Superior temporal gyrus (tissue), 1 donor: ENCODE measurements around the gene SELENON.

Experiments
- DNase-seq: peaks from one replicate; pipeline ENCODE4 v3.0.0-alpha.2; 2016; ENCODE audit errors: extremely low spot score

The SELENON gene

GRCh38 chr1:25793585-25794170 is 6.3 kb upstream of the SELENON start:
- no peak for DNase-seq

GRCh38 chr1:25794325-25794724 is 5.7 kb upstream of the SELENON start:
- DNase-seq: no peak

DNA sequence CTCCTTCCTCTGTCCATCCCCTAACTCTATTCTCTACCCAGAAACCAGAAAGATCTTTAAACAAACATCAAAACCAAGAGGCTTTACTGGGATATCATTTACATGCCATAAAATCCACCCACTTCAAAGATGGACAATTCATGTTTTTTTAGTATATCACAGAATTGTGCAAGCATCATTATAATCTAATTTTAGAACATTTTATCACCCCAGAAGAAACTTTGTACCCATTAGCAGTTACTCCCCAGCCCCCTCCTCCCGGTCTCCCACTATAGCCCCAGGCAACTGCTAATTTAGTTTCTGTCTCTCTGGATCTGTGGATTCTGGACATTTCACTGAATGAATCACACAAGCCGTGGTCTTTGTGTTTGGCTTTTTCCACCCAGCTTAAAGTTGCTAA is 4.8 kb upstream of the SELENON start:
- DNase-seq: no peak

DNA sequence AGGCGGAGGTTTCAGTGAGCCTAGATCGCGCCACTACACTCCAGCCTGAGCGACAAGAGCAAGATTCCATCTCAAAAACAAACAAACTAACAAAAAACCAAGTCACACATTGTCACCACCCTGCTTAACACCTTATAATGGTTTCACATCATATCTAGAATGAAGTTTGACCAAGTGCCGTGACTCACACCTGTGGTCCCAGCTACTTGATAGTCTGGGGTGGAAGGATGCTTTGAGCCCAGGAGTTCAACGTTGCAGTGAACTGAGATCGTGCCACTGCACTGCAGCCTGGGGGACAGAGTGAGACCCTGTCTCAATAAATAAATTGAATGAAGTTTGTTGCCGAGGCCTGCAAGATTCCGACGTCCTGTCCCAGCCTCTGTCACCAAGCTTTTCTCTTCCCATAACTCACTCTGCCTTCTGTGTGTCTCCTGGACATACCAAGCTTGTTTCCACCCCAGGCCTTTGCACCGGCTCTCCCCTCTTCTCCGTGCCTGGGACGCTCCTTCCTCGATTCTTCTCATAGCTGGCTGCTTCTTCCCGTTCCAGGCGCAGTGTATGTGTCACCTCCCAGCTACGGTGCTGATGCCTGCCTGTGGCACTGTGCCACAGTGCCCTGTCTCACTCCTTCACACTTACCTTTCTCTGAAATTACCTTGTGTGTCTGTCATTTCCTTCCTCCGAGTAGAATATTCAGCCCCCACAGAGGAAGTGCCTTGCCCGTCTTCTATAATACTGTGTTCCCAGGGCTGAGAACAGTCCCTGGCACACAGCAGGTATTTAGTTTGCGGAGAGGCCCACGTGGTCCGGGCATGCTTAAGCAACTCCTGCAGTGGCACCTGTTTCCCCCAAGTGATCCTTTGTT is 3.8 kb upstream of the SELENON start:
- no peak for DNase-seq

DNA sequence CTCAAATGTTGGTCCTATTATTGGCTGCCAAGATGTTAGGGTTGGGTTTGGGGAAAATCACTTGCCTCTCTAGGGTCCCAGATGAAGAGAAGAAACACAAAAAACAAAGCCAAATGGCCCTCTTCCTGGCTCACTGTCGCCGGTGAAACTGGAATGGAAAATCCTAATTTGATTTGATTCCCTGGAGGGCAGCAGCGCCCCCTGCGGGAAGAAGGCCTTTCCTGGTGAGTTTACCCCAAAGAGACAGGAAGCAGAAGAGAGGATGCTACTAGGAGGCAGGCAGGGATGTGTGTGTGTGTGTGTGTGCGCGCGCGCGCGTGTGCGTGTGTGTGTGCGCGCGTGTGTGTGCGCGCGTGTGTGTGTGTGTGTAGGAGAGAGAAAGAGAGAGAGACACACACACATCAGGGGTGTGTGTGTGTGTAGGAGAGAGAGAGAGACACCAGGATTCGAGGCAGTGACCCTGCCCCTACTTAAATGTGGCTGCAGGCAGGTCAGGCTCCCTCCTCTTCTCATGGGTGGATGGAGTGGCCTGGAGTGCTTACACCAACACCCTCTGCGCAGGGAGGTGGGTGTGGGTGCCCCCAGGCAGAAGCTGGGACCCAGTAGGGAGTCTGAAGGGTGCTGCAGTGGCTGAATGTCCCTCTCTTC is 3.1 kb upstream of the SELENON start:
- peak; percentile 86 for DNase-seq

- DNase-seq: no peak
Observed at GRCh38 chr1:25797939-25798338, 2.1 kb upstream of the SELENON start.

GRCh38 chr1:25798666-25799351 is 1.2 kb upstream of the SELENON start:
- DNase-seq: no peak

DNA sequence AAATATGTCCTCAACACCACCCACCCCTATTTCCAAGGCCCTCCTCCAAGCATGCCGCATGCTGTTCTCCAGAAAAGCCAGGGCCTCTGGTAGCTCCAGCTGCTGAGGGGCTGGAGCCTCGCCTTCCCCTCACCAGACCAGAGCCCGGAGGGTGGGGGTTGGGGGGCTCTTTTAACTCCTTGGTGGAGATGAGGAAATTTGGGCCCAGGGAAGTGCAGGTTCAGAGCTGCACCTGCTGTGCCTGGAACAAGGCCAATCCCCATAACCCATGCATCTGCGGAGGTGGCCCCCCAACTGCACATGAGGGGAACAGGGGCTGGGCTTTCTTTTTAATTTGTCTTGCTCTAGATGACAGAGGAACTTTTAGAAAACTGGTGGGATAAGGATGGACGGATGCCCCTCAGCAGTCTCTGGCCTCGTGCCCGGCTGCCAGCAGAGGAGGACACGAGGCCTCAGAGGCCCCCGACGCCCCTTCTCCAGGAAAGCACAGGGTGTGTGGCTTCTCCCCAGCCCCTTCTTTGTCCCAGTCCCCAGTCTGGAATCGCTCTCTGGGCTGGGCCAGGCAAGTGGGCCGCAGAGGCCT is 550 bp upstream of the SELENON start:
- DNase-seq: no peak

DNA sequence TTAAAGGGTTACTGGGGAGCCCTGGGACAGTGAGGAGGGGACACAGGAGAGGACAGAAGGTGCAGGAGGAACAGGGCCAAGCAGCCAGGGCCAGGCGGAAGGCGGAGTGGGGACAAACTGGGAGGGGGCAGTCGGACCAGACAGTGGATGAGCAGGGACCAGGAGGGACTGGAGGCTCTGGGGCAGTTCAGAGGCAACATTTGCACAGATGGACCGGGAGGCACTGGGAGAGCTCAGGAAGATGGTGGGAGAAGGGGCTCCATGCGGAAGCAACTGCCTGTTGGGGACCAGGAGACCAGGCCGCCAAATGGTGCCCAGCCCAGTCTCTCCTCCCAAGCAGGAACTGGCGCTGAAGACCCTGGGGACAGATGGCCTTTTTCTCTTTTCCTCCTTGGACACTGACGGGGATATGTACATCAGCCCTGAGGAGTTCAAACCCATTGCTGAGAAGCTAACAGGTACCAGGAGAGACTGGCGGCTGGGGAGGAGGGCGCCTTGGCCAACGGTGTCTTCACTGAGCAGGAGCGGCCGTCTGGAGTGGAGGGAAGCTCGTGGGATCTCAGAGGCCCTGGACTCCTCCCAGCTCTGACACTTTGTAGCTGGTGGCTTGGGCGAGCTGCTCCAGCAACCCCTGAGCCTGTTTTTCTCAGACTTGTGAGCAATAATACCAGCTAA is 847 bp downstream of the SELENON start:
- DNase-seq: no peak

DNA sequence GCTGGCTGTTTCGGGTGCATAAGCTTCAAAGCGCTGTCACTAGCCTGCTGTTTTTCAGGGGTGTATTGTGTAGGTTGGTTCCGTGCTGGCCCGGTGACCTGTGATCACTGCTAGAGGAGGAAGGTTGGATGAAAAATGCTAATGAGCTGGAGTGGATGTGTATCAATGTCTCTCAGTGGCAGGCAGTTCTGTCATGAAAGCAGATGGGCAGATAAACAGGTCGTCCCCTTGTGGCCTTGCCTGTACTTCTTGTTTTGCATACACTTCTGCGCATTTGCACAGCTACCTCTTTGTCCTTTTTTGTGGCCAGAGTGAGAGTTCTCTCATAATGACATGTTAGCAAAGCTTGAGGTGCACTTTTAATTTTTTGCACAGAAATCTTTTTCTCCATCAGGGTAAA is 2.9 kb downstream of the SELENON start:
- DNase-seq: no peak

DNA sequence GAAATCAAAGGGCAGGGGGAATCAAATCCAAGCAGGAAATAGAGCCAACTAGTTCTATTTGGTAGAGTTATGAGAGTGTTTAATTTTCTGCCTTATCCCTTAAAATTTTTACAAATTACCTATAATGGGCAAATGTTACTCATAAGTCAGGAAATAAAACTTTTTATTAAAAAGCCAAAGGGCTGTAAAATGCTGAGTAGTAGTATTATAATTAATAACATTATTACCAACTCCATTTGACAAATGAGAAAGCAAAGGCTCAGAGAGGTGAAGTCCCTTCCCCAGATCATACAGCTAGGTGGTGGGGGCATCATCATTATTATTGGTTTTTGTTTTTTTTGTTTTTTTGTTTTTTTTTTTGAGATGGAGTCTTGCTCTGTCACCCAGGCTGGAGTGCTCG is 3.4 kb downstream of the SELENON start:
- DNase-seq: no peak

- no peak for DNase-seq
Observed at GRCh38 chr1:25804244-25804963, 4.4 kb downstream of the SELENON start.

- DNase-seq: no peak
Observed at GRCh38 chr1:25804964-25805862, 5.2 kb downstream of the SELENON start.

DNA sequence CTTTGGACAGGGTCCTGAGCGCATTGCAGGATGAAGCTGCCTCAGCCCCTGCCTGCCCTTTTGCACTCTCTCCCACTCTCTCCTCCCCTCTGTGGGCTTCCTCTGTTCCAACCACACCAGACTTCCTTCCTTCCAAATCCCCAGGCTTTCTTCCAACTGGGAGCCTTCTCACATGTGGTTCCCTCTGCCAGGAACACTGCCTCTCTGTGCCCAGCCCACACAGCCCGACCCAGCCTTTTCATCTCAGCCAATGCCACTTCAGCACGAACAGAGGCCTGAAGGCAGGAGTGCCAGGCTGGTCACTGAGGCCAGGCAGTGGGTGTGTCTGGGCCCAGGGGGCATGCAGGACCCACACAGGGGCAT is 5.9 kb downstream of the SELENON start:
- peak; percentile 70 for DNase-seq

DNA sequence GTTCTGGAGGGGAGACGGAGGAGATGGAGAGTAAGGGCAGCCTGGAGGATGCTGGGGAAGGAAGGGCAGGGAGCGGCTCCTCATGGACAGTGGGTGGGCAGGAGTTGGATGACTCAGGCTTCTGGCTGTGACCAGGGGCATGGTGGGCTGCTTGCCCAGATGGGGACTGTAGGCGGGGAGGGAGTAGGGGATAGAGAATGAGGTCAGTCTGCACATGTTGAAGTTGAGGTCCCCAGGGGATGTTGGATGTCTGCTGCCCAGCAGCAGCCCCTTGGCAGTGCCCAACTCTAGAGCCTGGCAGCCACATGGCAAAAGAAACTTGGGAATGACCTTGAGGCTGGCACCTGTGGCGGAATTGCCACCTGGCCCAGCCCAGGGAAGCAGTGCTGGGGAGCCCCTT is 6.4 kb downstream of the SELENON start:
- no peak for DNase-seq

GRCh38 chr1:25807480-25808390 is 7.7 kb downstream of the SELENON start:
- DNase-seq: peak; percentile 27

GRCh38 chr1:25808481-25809244 is 8.7 kb downstream of the SELENON start:
- no peak for DNase-seq
